MM.1S (cell line): ENCODE data around the gene SLC39A8.
"Not testable (repeated sequence)": the region's sequence is repeated elsewhere in the genome, so short reads cannot be mapped to it uniquely, and the experiment has no call there.

ENCODE experiments used
- DNase-seq: peaks from one replicate; pipeline ENCODE4 v3.0.0-alpha.2; 2015
- H2AFZ ChIP-seq: fragments of 300-600 bp; sonication (generic); 2 replicates; pipeline ENCODE4 v1.6.0; 2016; ENCODE audit warnings: antibody characterized with exemption, low read length
- H3F3A ChIP-seq: fragments of 300-600 bp; sonication (generic); 2 replicates; pipeline ENCODE4 v1.6.1; 2016; ENCODE audit warnings: mild to moderate bottlenecking, antibody characterized with exemption, low read length, moderate library complexity, mixed read lengths; ENCODE audit not compliant: insufficient read depth
- H3K27ac ChIP-seq: fragments of 300-600 bp; sonication (generic); 2 replicates; pipeline ENCODE4 v1.5.1; 2016; ENCODE audit warnings: mild to moderate bottlenecking, low read length
- H3K27me3 ChIP-seq: fragments of 300-600 bp; sonication (generic); replicated peaks from 2 replicates; pipeline ENCODE4 v1.6.0; 2016; ENCODE audit warnings: low read length; ENCODE audit not compliant: insufficient read depth
- H3K36me3 ChIP-seq: fragments of 300-600 bp; sonication (generic); replicated peaks from 2 replicates; pipeline ENCODE4 v1.6.1; 2016; ENCODE audit warnings: mild to moderate bottlenecking, low read length, mixed read lengths; ENCODE audit not compliant: insufficient read depth
- H3K4me1 ChIP-seq: fragments of 300-600 bp; sonication (generic); 2 replicates; pipeline ENCODE4 v1.6.1; 2016; ENCODE audit warnings: low read length, mixed read lengths
- H3K4me2 ChIP-seq: fragments of 300-600 bp; sonication (generic); 2 replicates; pipeline ENCODE4 v1.6.0; 2016; ENCODE audit warnings: low read depth, low read length
- H3K4me3 ChIP-seq: fragments of 300-600 bp; sonication (generic); 2 replicates; pipeline ENCODE4 v1.5.1; 2016; ENCODE audit warnings: low read length, mixed read lengths
- H3K79me2 ChIP-seq: fragments of 300-600 bp; sonication (generic); 2 replicates; pipeline ENCODE4 v1.6.1; 2016; ENCODE audit warnings: mixed run types, low read length, mixed read lengths
- H3K9ac ChIP-seq: fragments of 300-600 bp; sonication (generic); 2 replicates; pipeline ENCODE4 v1.6.1; 2016; ENCODE audit warnings: low read length, mixed read lengths
- H3K9me2 ChIP-seq: fragments of 300-600 bp; sonication (generic); replicated peaks from 2 replicates; pipeline ENCODE4 v1.6.1; 2016; ENCODE audit warnings: mild to moderate bottlenecking, low read length, mixed read lengths; ENCODE audit not compliant: insufficient read depth
- H3K9me3 ChIP-seq: fragments of 300-600 bp; sonication (generic); replicated peaks from 2 replicates; pipeline ENCODE4 v1.6.1; 2016; ENCODE audit warnings: mild to moderate bottlenecking, low read length, mixed read lengths; ENCODE audit not compliant: insufficient read depth
- H4K20me1 ChIP-seq: fragments of 300-600 bp; sonication (generic); 2 replicates; pipeline ENCODE4 v1.6.1; 2016; ENCODE audit warnings: mild to moderate bottlenecking, low read length, moderate library complexity, mixed read lengths; ENCODE audit not compliant: insufficient read depth
- EZH2 ChIP-seq: fragments of 300-600 bp; sonication (generic); optimal IDR thresholded peaks from 2 replicates; pipeline ENCODE3; 2017; ENCODE audit warnings: low read depth, mild to moderate bottlenecking, antibody characterized with exemption, low read length, mixed read lengths
- EZH2phosphoT487 ChIP-seq: fragments of 300-600 bp; sonication (generic); IDR thresholded peaks from 2 replicates; pipeline ENCODE4 v1.6.1; 2018; ENCODE audit warnings: antibody characterized with exemption, low read length
- TF ChIP-seq, protein P1 (sequence below): fragments of 300-600 bp; sonication (generic); IDR thresholded peaks from 2 replicates; pipeline ENCODE4 v1.5.1; 2016; ENCODE audit warnings: antibody characterized with exemption, low read length, mixed read lengths

The SLC39A8 gene

DNA sequence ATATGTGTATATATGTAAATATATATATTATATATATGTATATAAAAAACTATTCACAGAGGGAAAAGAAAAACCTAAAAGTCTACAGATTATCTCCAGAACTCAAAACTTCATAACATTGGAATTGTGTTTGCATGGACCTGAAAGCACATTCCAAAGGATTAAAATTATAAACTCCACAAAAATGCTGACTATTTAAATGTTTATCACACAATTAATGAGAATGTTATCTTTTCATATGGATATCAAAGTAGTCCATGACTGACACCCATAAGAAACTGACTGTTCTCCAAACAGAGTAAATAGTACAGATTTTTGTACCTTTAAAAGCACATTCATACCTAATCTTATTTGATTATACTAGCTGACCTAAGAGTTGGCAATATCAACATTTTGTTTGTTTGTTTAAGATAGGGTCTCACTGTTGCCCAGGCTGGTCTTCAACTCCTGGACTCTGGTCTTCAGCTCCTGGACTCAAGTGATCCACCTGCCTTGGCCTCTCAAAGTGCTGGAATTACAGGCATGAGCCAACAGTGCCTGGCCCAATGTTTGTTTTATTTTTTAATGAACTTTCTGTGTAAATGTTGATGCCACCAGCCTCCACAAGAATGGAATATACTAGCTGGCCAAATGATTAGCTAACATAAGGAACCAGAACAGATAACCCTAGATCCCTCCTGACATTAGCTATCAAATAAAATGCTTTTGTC is 50.0 kb downstream of the SLC39A8 start:
- H3K9ac ChIP-seq: no peak overlapping the region
- H3K36me3 ChIP-seq: no peaks in the 10 kb centered on the region
- H3K79me2 ChIP-seq: no peaks in the 10 kb centered on the region
- no peak overlapping the region for H3K4me2 ChIP-seq
- no peaks in the 10 kb centered on the region for H3F3A ChIP-seq
- no peak overlapping the region for H2AFZ ChIP-seq
- TF ChIP-seq EZH2phosphoT487 (no peak), EZH2 (no peak)
- TF ChIP-seq, protein P1, sequence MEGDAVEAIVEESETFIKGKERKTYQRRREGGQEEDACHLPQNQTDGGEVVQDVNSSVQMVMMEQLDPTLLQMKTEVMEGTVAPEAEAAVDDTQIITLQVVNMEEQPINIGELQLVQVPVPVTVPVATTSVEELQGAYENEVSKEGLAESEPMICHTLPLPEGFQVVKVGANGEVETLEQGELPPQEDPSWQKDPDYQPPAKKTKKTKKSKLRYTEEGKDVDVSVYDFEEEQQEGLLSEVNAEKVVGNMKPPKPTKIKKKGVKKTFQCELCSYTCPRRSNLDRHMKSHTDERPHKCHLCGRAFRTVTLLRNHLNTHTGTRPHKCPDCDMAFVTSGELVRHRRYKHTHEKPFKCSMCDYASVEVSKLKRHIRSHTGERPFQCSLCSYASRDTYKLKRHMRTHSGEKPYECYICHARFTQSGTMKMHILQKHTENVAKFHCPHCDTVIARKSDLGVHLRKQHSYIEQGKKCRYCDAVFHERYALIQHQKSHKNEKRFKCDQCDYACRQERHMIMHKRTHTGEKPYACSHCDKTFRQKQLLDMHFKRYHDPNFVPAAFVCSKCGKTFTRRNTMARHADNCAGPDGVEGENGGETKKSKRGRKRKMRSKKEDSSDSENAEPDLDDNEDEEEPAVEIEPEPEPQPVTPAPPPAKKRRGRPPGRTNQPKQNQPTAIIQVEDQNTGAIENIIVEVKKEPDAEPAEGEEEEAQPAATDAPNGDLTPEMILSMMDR: no peak
- no peaks in the 10 kb centered on the region for H3K4me1 ChIP-seq
- H3K27me3 ChIP-seq: no peaks in the 10 kb centered on the region
- no peaks in the 10 kb centered on the region for H4K20me1 ChIP-seq
- H3K9me3 ChIP-seq: no peaks in the 10 kb centered on the region
- DNase-seq: no peak
- H3K9me2 ChIP-seq: no peaks in the 10 kb centered on the region
- H3K27ac ChIP-seq: no peak overlapping the region
- H3K4me3 ChIP-seq: no peak overlapping the region

GRCh38 chr4:102288497-102288896 is 56.8 kb downstream of the SLC39A8 start:
- TF ChIP-seq EZH2phosphoT487 (no peak), EZH2 (no peak)
- TF ChIP-seq, protein P1: no peak
- no peaks in the 10 kb centered on the region for H3K9me3 ChIP-seq
- no peaks in the 10 kb centered on the region for H3K9me2 ChIP-seq
- H3K27me3 ChIP-seq: no peaks in the 10 kb centered on the region
- no peak overlapping the region for H3K4me3 ChIP-seq
- no peaks in the 10 kb centered on the region for H4K20me1 ChIP-seq
- H3K79me2 ChIP-seq: no peaks in the 10 kb centered on the region
- no peak overlapping the region for H3K27ac ChIP-seq
- H2AFZ ChIP-seq: no peak overlapping the region
- H3F3A ChIP-seq: no peaks in the 10 kb centered on the region
- H3K9ac ChIP-seq: no peak overlapping the region
- no peaks in the 10 kb centered on the region for H3K36me3 ChIP-seq
- no peak for DNase-seq
- H3K4me1 ChIP-seq: no peaks in the 10 kb centered on the region
- H3K4me2 ChIP-seq: no peak overlapping the region

DNA sequence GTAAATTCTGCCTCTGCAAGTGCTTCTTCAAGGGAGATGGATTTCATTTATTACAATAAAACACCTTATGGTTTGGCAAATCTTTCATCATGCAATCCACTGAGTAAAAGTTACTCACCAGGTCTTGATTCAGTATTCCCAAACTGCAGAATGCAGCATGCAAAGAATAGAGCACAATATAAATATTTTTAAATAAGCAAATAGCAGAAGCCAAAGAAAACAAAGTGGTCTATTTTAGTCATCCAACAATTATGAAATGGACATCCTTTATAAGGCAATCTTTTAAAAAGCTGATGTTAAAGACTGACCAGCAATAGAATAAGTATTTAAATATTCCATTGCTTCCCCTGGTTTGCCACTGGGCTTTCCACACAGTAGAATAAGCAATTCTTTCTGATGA is 59.5 kb downstream of the SLC39A8 start:
- Histone ChIP-seq H3K9me2 (no peaks in the 10 kb centered on the region), H3K36me3 (no peaks in the 10 kb centered on the region), H3K27ac (no peak overlapping the region), H3K9me3 (no peaks in the 10 kb centered on the region), H2AFZ (no peak overlapping the region), H3K9ac (no peak overlapping the region), H3F3A (no peaks in the 10 kb centered on the region), H3K4me2 (no peak overlapping the region), H3K79me2 (no peaks in the 10 kb centered on the region), H4K20me1 (no peaks in the 10 kb centered on the region), H3K4me3 (no peak overlapping the region), H3K4me1 (no peaks in the 10 kb centered on the region), H3K27me3 (no peaks in the 10 kb centered on the region)
- no peak for DNase-seq
- TF ChIP-seq EZH2phosphoT487: no peak
- TF ChIP-seq EZH2: no peak

- no peaks in the 10 kb centered on the region for H3K9me3 ChIP-seq
- no peaks in the 10 kb centered on the region for H3K4me1 ChIP-seq
- no peaks in the 10 kb centered on the region for H3K79me2 ChIP-seq
- no peaks in the 10 kb centered on the region for H3F3A ChIP-seq
- no peak overlapping the region for H3K9ac ChIP-seq
- TF ChIP-seq EZH2phosphoT487: no peak
- TF ChIP-seq, protein P1: no peak
- no peak for TF ChIP-seq EZH2
- no peak overlapping the region for H3K4me3 ChIP-seq
- H4K20me1 ChIP-seq: no peaks in the 10 kb centered on the region
- H3K9me2 ChIP-seq: no peaks in the 10 kb centered on the region
- no peaks in the 10 kb centered on the region for H3K27me3 ChIP-seq
- H2AFZ ChIP-seq: no peak overlapping the region
- H3K36me3 ChIP-seq: no peaks in the 10 kb centered on the region
- no peak overlapping the region for H3K4me2 ChIP-seq
- H3K27ac ChIP-seq: no peak overlapping the region
- no peak for DNase-seq
Observed at GRCh38 chr4:102281171-102281839, 64.0 kb downstream of the SLC39A8 start.

- H3K27ac ChIP-seq, DNase-seq, H4K20me1 ChIP-seq, H3K9me2 ChIP-seq, H3K4me2 ChIP-seq, H2AFZ ChIP-seq, H3K27me3 ChIP-seq, H3K4me3 ChIP-seq, H3F3A ChIP-seq, H3K4me1 ChIP-seq, H3K9ac ChIP-seq, H3K79me2 ChIP-seq, H3K36me3 ChIP-seq, H3K9me3 ChIP-seq: not testable (repeated sequence)
Observed at GRCh38 chr4:102273317-102273716, 72.0 kb downstream of the SLC39A8 start.
